H1 (cell line): Measurements from ENCODE around the gene ALDH1L2. TPM values are rescaled to one million over a fixed set of nuclear protein-coding genes. Genes with fewer than 3 reads are reported as not detected.

Source experiments
- CTCF ChIA-PET: fragments of 300-600 bp; sonication (Branson Sonifier 250); formaldehyde crosslinking; loops from one replicate; lab custom pipeline; 2021; ENCODE audit not compliant: partially characterized antibody; lab: Charles Lee
- POLR2A ChIA-PET: fragments of 300-600 bp; sonication (Branson Sonifier 250); formaldehyde crosslinking; loops from one replicate; lab custom pipeline; 2021; ENCODE audit warnings: inconsistent platforms; ENCODE audit not compliant: partially characterized antibody; lab: Charles Lee
- DNase-seq, 2 experiments: peaks; one replicate each; pipeline versions ENCODE4 v3.0.0 to v3.0.0-alpha.2; 2010 to 2022; ENCODE audit warnings: low spot score in 2 of 2, low read depth in 1 of 2, mixed read lengths in 1 of 2
- FAIRE-seq: peaks from 2 replicates; lab custom pipeline; 2011; peaks lifted over from hg19 to GRCh38; lab: Jason Lieb, UNC
- H2AFZ ChIP-seq: 2 replicates; pipeline ENCODE4 v1.8.1; 2012; ENCODE audit warnings: low read length, inconsistent platforms
- H2AK5ac ChIP-seq: 2 replicates; pipeline ENCODE4 v1.6.1; 2013; ENCODE audit warnings: low read depth, low read length
- H2BK120ac ChIP-seq: replicated peaks from 2 replicates; pipeline ENCODE3; 2013; ENCODE audit warnings: low read depth, low read length, inconsistent platforms
- H2BK12ac ChIP-seq: 2 replicates; pipeline ENCODE4 v1.6.1; 2013; ENCODE audit warnings: low read depth, low read length
- H2BK15ac ChIP-seq: 2 replicates; pipeline ENCODE4 v1.6.1; 2013; ENCODE audit warnings: low read length
- H2BK20ac ChIP-seq: 2 replicates; pipeline ENCODE4 v1.6.1; 2013; ENCODE audit warnings: low read length
- H2BK5ac ChIP-seq: 2 replicates; pipeline ENCODE4 v1.6.1; 2013; ENCODE audit warnings: low read depth, low read length
- H3K14ac ChIP-seq: 2 replicates; pipeline ENCODE4 v1.6.1; 2013; ENCODE audit warnings: inconsistent platforms; ENCODE audit not compliant: insufficient read length
- H3K18ac ChIP-seq: 2 replicates; pipeline ENCODE4 v1.6.1; 2013; ENCODE audit warnings: low read length; ENCODE audit errors: extremely low read depth
- H3K23ac ChIP-seq: 2 replicates; pipeline ENCODE4 v1.6.1; 2013; ENCODE audit warnings: inconsistent platforms; ENCODE audit not compliant: insufficient read length
- H3K23me2 ChIP-seq: 2 replicates; pipeline ENCODE4 v1.6.1; 2013; ENCODE audit warnings: low read depth, low read length
- H3K27ac ChIP-seq: 2 replicates; pipeline ENCODE4 v1.6.1; 2011; ENCODE audit warnings: low read depth, low read length, inconsistent platforms
- H3K27me3 ChIP-seq, 4 experiments: replicated peaks in 1 of 4; 1 replicate in 1 of 4; 2 replicates in 3 of 4; pipeline versions ENCODE4 v1.6.1 to v1.8.1; 2011 to 2013; ENCODE audit warnings: low read length in 3 of 4, mild to moderate bottlenecking in 3 of 4, inconsistent platforms in 2 of 4, mixed read lengths in 2 of 4, moderate library complexity in 1 of 4; ENCODE audit not compliant: control insufficient read depth in 3 of 4, insufficient read depth in 3 of 4; ENCODE audit errors: extremely low read depth in 1 of 4
- H3K36me3 ChIP-seq, 4 experiments: 2 replicates each; pipeline versions ENCODE4 v1.6.1 to v1.8.1; 2011 to 2013; ENCODE audit warnings: mild to moderate bottlenecking in 4 of 4, low read length in 3 of 4, moderate library complexity in 2 of 4, control low read depth in 1 of 4, inconsistent platforms in 1 of 4; ENCODE audit not compliant: insufficient read depth in 4 of 4, control insufficient read depth in 2 of 4
- H3K4ac ChIP-seq: replicated peaks from 2 replicates; pipeline ENCODE3; 2013; ENCODE audit warnings: low read length, low read depth, mixed read lengths, inconsistent platforms; ENCODE audit not compliant: insufficient read length
- H3K4me1 ChIP-seq, 4 experiments: replicated peaks in 1 of 4; 1 replicate in 1 of 4; 2 replicates in 3 of 4; pipeline versions ENCODE4 v1.6.1 to v1.8.1; 2011 to 2013; ENCODE audit warnings: low read length in 3 of 4, inconsistent platforms in 2 of 4, mixed read lengths in 1 of 4; ENCODE audit not compliant: insufficient read depth in 4 of 4, control insufficient read depth in 3 of 4
- H3K4me2 ChIP-seq, 2 experiments: 2 replicates each; pipeline versions ENCODE4 v1.6.1 to v1.8.1; 2011 to 2013; ENCODE audit warnings: low read depth in 2 of 2, low read length in 2 of 2, control low read depth in 1 of 2, inconsistent platforms in 1 of 2, mild to moderate bottlenecking in 1 of 2; ENCODE audit not compliant: insufficient read depth in 1 of 2
- H3K4me3 ChIP-seq, 4 experiments: fragments of 200-600, 300-600 bp in 1 of 4; sonication (generic), shearing (Covaris generic), sonication (Bioruptor Twin) in 1 of 4; 2 replicates each; pipeline versions ENCODE4 v1.5.1 to v1.8.1; 2011 to 2016; ENCODE audit warnings: low read length in 4 of 4, low read depth in 3 of 4, control low read depth in 2 of 4, inconsistent platforms in 2 of 4, mild to moderate bottlenecking in 2 of 4, mixed read lengths in 1 of 4, moderate library complexity in 1 of 4; ENCODE audit not compliant: insufficient read depth in 2 of 4; ENCODE audit errors: extremely low read depth in 1 of 4
- H3K56ac ChIP-seq: replicated peaks from 2 replicates; pipeline ENCODE3; 2013; ENCODE audit warnings: low read depth, mild to moderate bottlenecking, mixed read lengths, low read length, inconsistent platforms; ENCODE audit not compliant: insufficient read length
- H3K79me1 ChIP-seq: 2 replicates; pipeline ENCODE4 v1.6.1; 2013; ENCODE audit warnings: low read depth, low read length, control low read depth
- H3K79me2 ChIP-seq, 2 experiments: 2 replicates each; pipeline versions ENCODE4 v1.6.1 to v1.8.1; 2012 to 2013; ENCODE audit warnings: low read length in 2 of 2, mild to moderate bottlenecking in 2 of 2, inconsistent platforms in 1 of 2; ENCODE audit not compliant: insufficient read depth in 2 of 2, control insufficient read depth in 1 of 2
- H3K9ac ChIP-seq, 4 experiments: replicated peaks in 1 of 4; 1 replicate in 1 of 4; 2 replicates in 3 of 4; pipeline versions ENCODE4 v1.6.1 to v1.8.1; 2011 to 2013; ENCODE audit warnings: low read depth in 3 of 4, low read length in 3 of 4, control low read depth in 2 of 4, mild to moderate bottlenecking in 2 of 4, moderate library complexity in 2 of 4, inconsistent platforms in 1 of 4; ENCODE audit errors: extremely low read depth in 1 of 4
- H3K9me3 ChIP-seq, 2 experiments: 2 replicates each; pipeline versions ENCODE4 v1.6.1 to v1.8.1; 2012 to 2013; ENCODE audit warnings: mild to moderate bottlenecking in 2 of 2, moderate library complexity in 2 of 2, control low read depth in 1 of 2, inconsistent platforms in 1 of 2, low read depth in 1 of 2, low read length in 1 of 2, mixed read lengths in 1 of 2; ENCODE audit not compliant: insufficient read depth in 2 of 2
- H4K20me1 ChIP-seq, 2 experiments: replicated peaks in 1 of 2; 2 replicates each; pipeline versions ENCODE3 to v1.8.1; 2011 to 2013; ENCODE audit warnings: inconsistent platforms in 2 of 2, low read length in 2 of 2, mild to moderate bottlenecking in 1 of 2; ENCODE audit not compliant: insufficient read depth in 2 of 2, control insufficient read depth in 1 of 2
- H4K5ac ChIP-seq: 2 replicates; pipeline ENCODE4 v1.6.1; 2013; ENCODE audit warnings: low read length, low read depth, mixed read lengths, inconsistent platforms; ENCODE audit not compliant: insufficient read length
- H4K8ac ChIP-seq: 2 replicates; pipeline ENCODE4 v1.8.0; 2013; ENCODE audit warnings: mild to moderate bottlenecking, moderate library complexity, low read length, inconsistent platforms; ENCODE audit not compliant: insufficient read depth; ENCODE audit errors: extremely low read depth
- H4K91ac ChIP-seq: replicated peaks from 2 replicates; pipeline ENCODE3; 2013; ENCODE audit warnings: low read length, mixed read lengths, inconsistent platforms; ENCODE audit not compliant: insufficient read length
- ASH2L ChIP-seq: fragments of 200-600, 300-600 bp; sonication (generic); IDR thresholded peaks from one replicate; pipeline ENCODE4 v1.7.1; 2017; ENCODE audit warnings: low read length
- BACH1 ChIP-seq: IDR thresholded peaks from 2 replicates; pipeline ENCODE4 v1.6.1; 2012; ENCODE audit warnings: low read length, improper control_type of control experiment
- BRCA1 ChIP-seq: IDR thresholded peaks from 2 replicates; pipeline ENCODE4 v1.6.1; 2012; ENCODE audit warnings: low read depth, low read length, improper control_type of control experiment
- HDAC2 ChIP-seq, 2 experiments: fragments of 300-600 bp in 1 of 2; sonication (generic) in 1 of 2; IDR thresholded peaks; 2 replicates each; pipeline ENCODE4 v1.6.1; 2011 to 2012; ENCODE audit warnings: low read depth in 2 of 2, low read length in 2 of 2, mild to moderate bottlenecking in 2 of 2, moderate library complexity in 2 of 2, borderline replicate concordance in 1 of 2, inconsistent platforms in 1 of 2
- HDAC6 ChIP-seq: IDR thresholded peaks from one replicate; pipeline ENCODE4 v1.7.1; 2012; ENCODE audit warnings: low read depth, mild to moderate bottlenecking, inconsistent platforms, low read length, moderate library complexity
- JUND ChIP-seq: IDR thresholded peaks from 2 replicates; pipeline ENCODE4 v1.6.1; 2011; ENCODE audit warnings: mild to moderate bottlenecking, improper control_type of control experiment, low read length
- KDM1A ChIP-seq: fragments of 200-600, 300-600 bp; sonication (generic); IDR thresholded peaks from 2 replicates; pipeline ENCODE4 v1.7.1; 2016; ENCODE audit warnings: mild to moderate bottlenecking, low read length, borderline replicate concordance
- KDM5A ChIP-seq: fragments of 200-600 bp; IDR thresholded peaks from 2 replicates; pipeline ENCODE4 v1.7.1; 2012; ENCODE audit warnings: mild to moderate bottlenecking, low read length, inconsistent platforms, mixed read lengths
- NANOG ChIP-seq: IDR thresholded peaks from 2 replicates; pipeline ENCODE4 v1.6.1; 2011; ENCODE audit warnings: low read length, low read depth, mild to moderate bottlenecking, inconsistent platforms; ENCODE audit not compliant: insufficient read depth, poor library complexity, severe bottlenecking
- RXRA ChIP-seq: IDR thresholded peaks from 2 replicates; pipeline ENCODE4 v1.6.1; 2011; ENCODE audit warnings: low read depth, mild to moderate bottlenecking, low read length, moderate library complexity; ENCODE audit not compliant: insufficient read depth
- TAF1 ChIP-seq: IDR thresholded peaks from 2 replicates; pipeline ENCODE4 v1.6.1; 2011; ENCODE audit warnings: mild to moderate bottlenecking, low read depth, low read length
- TAF7 ChIP-seq: optimal IDR thresholded peaks from 2 replicates; pipeline ENCODE3; 2011; ENCODE audit warnings: low read depth, mild to moderate bottlenecking, inconsistent platforms, low read length, moderate library complexity, borderline replicate concordance
- YY1 ChIP-seq: IDR thresholded peaks from 2 replicates; pipeline ENCODE4 v1.6.1; 2011; ENCODE audit warnings: low read depth, mild to moderate bottlenecking, low read length
- WGBS, 2 experiments: shearing (Covaris generic) in 1 of 2; methylation state at CpG; one replicate each; pipeline versions ENCODE4 v1.1.6 to v1.1.7; 2013 to 2015; ENCODE audit warnings: low lambda C conversion rate in 2 of 2, mixed read lengths in 2 of 2, inconsistent platforms in 1 of 2, low coverage in 1 of 2, missing lambda C conversion rate in 1 of 2; ENCODE audit not compliant: insufficient replicate concordance in 2 of 2, insufficient coverage in 1 of 2, insufficient read length in 1 of 2; ENCODE audit errors: extremely low coverage in 1 of 2, missing lambda C conversion rate in 1 of 2; 5-methylcytosine and 5-hydroxymethylcytosine counted together
- polyA plus RNA-seq, 7 experiments: library from polyadenylated mRNA; depleted of rRNA in 3 of 7; stranded (reverse) in 5 of 7; unstranded in 2 of 7; fragments of >200 nt in 5 of 7; fragments of 200-250 nt in 2 of 7; gene quantifications; 1 replicate in 5 of 7; 2 replicates in 1 of 7; 4 replicates in 1 of 7; pipeline versions ENCODE4 v1.2.1 to v1.2.3, GENCODE V29; 2011 to 2013; ENCODE audit warnings: missing spikeins in 2 of 7, mixed read lengths in 2 of 7
- total RNA-seq: library from RNA; stranded (reverse); fragmentation: NEBNext Ultra II Directional; extraction: Animal tissue kit (Norgen Biotek cat#: 25700); gene quantifications from 2 replicates; pipeline ENCODE4 v1.2.1, GENCODE V29; 2021

The ALDH1L2 gene
- total and polyA plus RNA-seq, 2 of the 8 experiments (the other 6 are each of a cell fraction or from before 2014, with no cell fraction given): 3.7 to 7.2 TPM

GRCh38 chr12:105067511-105068031 lies 16.7 kb downstream of the ALDH1L2 start:
- no peaks in the 10 kb centered on the region for H3K79me2 ChIP-seq
- ChIA-PET CTCF (interaction anchor here (2.5 kb wide), 1 partner anchor 14 kb away, joined by 10 read pairs; no protein-coding TSS in a partner anchor), POLR2A (interaction anchor here (0.9 to 2.1 kb wide), 3 partner anchors 12 to 40 kb away, joined by 3 to 7 read pairs (median 4); partner anchors contain the start of gene WASHC4)
- H3K9me3 ChIP-seq: no peaks in the 10 kb centered on the region
- no peak for DNase-seq
- no peak overlapping the region for H3K4me2 ChIP-seq
- H3K23ac ChIP-seq: no peak overlapping the region
- H3K9ac ChIP-seq: no peak overlapping the region
- no peak overlapping the region for H2BK15ac ChIP-seq
- H3K4me3 ChIP-seq: no peak overlapping the region
- no peak overlapping the region for H2AFZ ChIP-seq
- no peaks in the 10 kb centered on the region; a peak in 1 of 8 replicates for H3K36me3 ChIP-seq
- H2BK5ac ChIP-seq: no peak overlapping the region
- H3K18ac ChIP-seq: no peak overlapping the region
- H3K4me1 ChIP-seq: no peaks in the 10 kb centered on the region
- H3K56ac ChIP-seq: no peak overlapping the region
- H3K14ac ChIP-seq: no peak overlapping the region
- H2BK120ac ChIP-seq: no peak overlapping the region
- no peak for FAIRE-seq
- H2BK20ac ChIP-seq: no peak overlapping the region
- H4K20me1 ChIP-seq: no peaks in the 10 kb centered on the region
- H4K5ac ChIP-seq: no peak overlapping the region
- H3K4ac ChIP-seq: no peak overlapping the region
- H2BK12ac ChIP-seq: no peak overlapping the region
- H3K27ac ChIP-seq: no peak overlapping the region
- H4K8ac ChIP-seq: no peak overlapping the region
- H2AK5ac ChIP-seq: no peak overlapping the region
- no peaks in the 10 kb centered on the region for H3K23me2 ChIP-seq
- no peaks in the 10 kb centered on the region for H3K79me1 ChIP-seq
- no peak overlapping the region for H4K91ac ChIP-seq
- no peaks in the 10 kb centered on the region for H3K27me3 ChIP-seq
- 90% methylated on average over 6 of the region's 6 CpGs; no CpG with 5 or more reads in 1 of the 2 experiments for whole genome bisulfite sequencing, 2 experiments
- TF ChIP-seq KDM1A (no peak), TAF7 (no peak), KDM5A (no peak), NANOG (no peak), HDAC6 (no peak), JUND (no peak), TAF1 (no peak), YY1 (no peak), BRCA1 (no peak), ASH2L (no peak), HDAC2 (IDR thresholded peaks at IDR 0.05; ENCODE audit: borderline replicate concordance in 1 of 2, low read depth in 2 of 2, low read length in 2 of 2) (no peak), RXRA (no peak), BACH1 (no peak)
